ENCODE measurements around the gene KRT86.

KRT86 gene

GRCh38 chr12:52356762-52357580, 82.5 kb downstream of the KRT86 start:
- DNase-seq (ENCODE audit: low read depth) = no peak

Measured in activated T-cell treated with anti-CD3 and anti-CD28 coated beads for 48 hours (primary cell).